Measurements from ENCODE around the gene SLC10A6. TPM values are rescaled to one million over a fixed set of nuclear protein-coding genes. Genes with fewer than 3 reads are reported as not detected.

Gene SLC10A6
- total and polyA plus RNA-seq, 9 of the 15 experiments (the other 6 are each of a cell fraction or from before 2014, with no cell fraction given) = not detected

GRCh38 chr4:86818841-86819240 lies 30.3 kb downstream of the SLC10A6 start:
- intact Hi-C loops (cut with micrococcal nuclease) = loop anchor here (5.0 kb wide), 1 partner anchor 322 kb away; no protein-coding TSS in a partner anchor
- Histone ChIP-seq H2AFZ (ENCODE audit: low read depth, low read length) (no peak overlapping the region), H3K9ac (ENCODE audit: insufficient read depth in 1 of 2, low read depth in 2 of 2, low read length in 2 of 2) (no peak overlapping the region), H3K9me1 (ENCODE audit: control insufficient read depth, insufficient read depth, low read length) (no peaks in the 10 kb centered on the region), H4K20me1 (replicated peaks; ENCODE audit: control insufficient read depth, insufficient read depth, low read length) (no peaks in the 10 kb centered on the region), H3K27ac (ENCODE audit: extremely low read depth, low read depth, low read length) (no peak overlapping the region), H3K4me1 (replicated peaks in 1 of 2; ENCODE audit: control insufficient read depth in 2 of 2, insufficient read depth in 2 of 2, low read length in 2 of 2) (no peaks in the 10 kb centered on the region), H3K27me3 (ENCODE audit: control insufficient read depth in 2 of 2, insufficient read depth in 2 of 2, low read length in 2 of 2) (no peaks in the 10 kb centered on the region), H3K9me3 (replicated peaks; ENCODE audit: control insufficient read depth, insufficient read depth, low read depth, low read length) (no peaks in the 10 kb centered on the region), H3K79me2 (ENCODE audit: control insufficient read depth, insufficient read depth, low read length) (no peaks in the 10 kb centered on the region), H3K4me3 (no peak overlapping the region), H3K4me2 (ENCODE audit: insufficient read depth, low read length) (no peak overlapping the region), H3K36me3 (ENCODE audit: control insufficient read depth, insufficient read depth, low read length) (no peaks in the 10 kb centered on the region)
- no TSS peak for BruUV-seq (replicated peaks)
- in situ Hi-C loops (cut with MboI) = no loop called here
- FAIRE-seq (peak; percentile 58), ATAC-seq (no peak), DNase-seq (ENCODE audit: extremely low read depth in 1 of 4, low spot score in 3 of 4) (peak in 2 of 4 experiments; percentile 6 to 9)
- ChIA-PET POLR2A (no interaction called here), CTCF (ENCODE audit: low intra/inter-chr PET ratio) (no interaction called here)
- TF ChIP-seq LARP7 (IDR thresholded peaks at IDR 0.05) (no peak), PKNOX1 (IDR thresholded peaks at IDR 0.05) (peak; percentile 54; the same call in 1 of the 2 replicates), RFX1 (IDR thresholded peaks at IDR 0.05) (peak; percentile 60)
- 0% methylated on average over 3 of the region's 3 CpGs for WGBS (ENCODE audit: insufficient coverage, low coverage, missing lambda C conversion rate)

- TF ChIP-seq ZNF121 (CRISPR knock-in tag; conservative IDR thresholded peaks at IDR 0.05) = no peak
- Histone ChIP-seq H3K9me1 (ENCODE audit: control insufficient read depth, insufficient read depth, low read length) (no peaks in the 10 kb centered on the region), H3K27me3 (ENCODE audit: control insufficient read depth in 2 of 2, insufficient read depth in 2 of 2, low read length in 2 of 2) (no peaks in the 10 kb centered on the region), H4K20me1 (replicated peaks; ENCODE audit: control insufficient read depth, insufficient read depth, low read length) (no peaks in the 10 kb centered on the region), H3K9me3 (replicated peaks; ENCODE audit: control insufficient read depth, insufficient read depth, low read depth, low read length) (no peaks in the 10 kb centered on the region), H2AFZ (ENCODE audit: low read depth, low read length) (no peak overlapping the region), H3K4me3 (no peak overlapping the region), H3K9ac (ENCODE audit: insufficient read depth in 1 of 2, low read depth in 2 of 2, low read length in 2 of 2) (no peak overlapping the region), H3K27ac (ENCODE audit: extremely low read depth, low read depth, low read length) (no peak overlapping the region), H3K4me2 (ENCODE audit: insufficient read depth, low read length) (no peak overlapping the region), H3K36me3 (ENCODE audit: control insufficient read depth, insufficient read depth, low read length) (no peaks in the 10 kb centered on the region), H3K79me2 (ENCODE audit: control insufficient read depth, insufficient read depth, low read length) (no peaks in the 10 kb centered on the region), H3K4me1 (replicated peaks in 1 of 2; ENCODE audit: control insufficient read depth in 2 of 2, insufficient read depth in 2 of 2, low read length in 2 of 2) (no peaks in the 10 kb centered on the region)
- no peak for ATAC-seq
- CTCF ChIA-PET (ENCODE audit: low intra/inter-chr PET ratio) = no interaction called here
- no peak for DNase-seq (ENCODE audit: extremely low read depth in 1 of 4, low spot score in 3 of 4)
- no TSS peak for BruUV-seq (replicated peaks)
- FAIRE-seq = no peak
- intact Hi-C loops (cut with micrococcal nuclease) = loop anchor here (5.0 kb wide), 1 partner anchor 321 kb away; no protein-coding TSS in a partner anchor
- WGBS (ENCODE audit: insufficient coverage, low coverage, missing lambda C conversion rate) = 16% methylated on average over 2 of the region's 2 CpGs
- in situ Hi-C loops (cut with MboI) = no loop called here
- POLR2A ChIA-PET = interaction anchor here (0.7 to 1.4 kb wide), 2 partner anchors 13 to 14 kb away, joined by 3 to 4 read pairs; no protein-coding TSS in a partner anchor
These were observed 31.0 kb downstream of the SLC10A6 start for GRCh38 chr4:86818211-86818610.
